Kidney (tissue), 14 donors: Measurements from ENCODE around the gene FNDC11. TPM values are rescaled to one million over a fixed set of nuclear protein-coding genes. Genes with fewer than 3 reads are reported as not detected.
"Not testable (repeated sequence)": the region's sequence is repeated elsewhere in the genome, so short reads cannot be mapped to it uniquely, and the experiment has no call there.

Experiments used
- DNase-seq, 5 donors: peaks; one replicate each; pipeline ENCODE4 v3.0.0-alpha.2; 2013 to 2020
- FAIRE-seq: peaks from 2 replicates; lab custom pipeline; 2012; peaks lifted over from hg19 to GRCh38; lab: Jason Lieb, UNC
- H3K27ac ChIP-seq, 2 donors: one replicate each; pipeline ENCODE4 v1.7.0; 2013; ENCODE audit warnings: low read depth in 2 of 2, low read length in 2 of 2, inconsistent platforms in 1 of 2
- H3K27me3 ChIP-seq: one replicate; pipeline ENCODE4 v1.7.1; 2013; ENCODE audit warnings: low read length, inconsistent platforms; ENCODE audit not compliant: control insufficient read depth, insufficient read depth
- H3K36me3 ChIP-seq, 3 donors: one replicate each; pipeline versions ENCODE4 v1.7.0 to v1.7.1; 2013; ENCODE audit warnings: low read length in 3 of 3, control low read depth in 1 of 3, inconsistent platforms in 1 of 3; ENCODE audit not compliant: insufficient read depth in 3 of 3, control insufficient read depth in 2 of 3
- H3K4me1 ChIP-seq, 3 donors: one replicate each; pipeline versions ENCODE4 v1.7.0 to v1.7.1; 2013; ENCODE audit warnings: low read length in 3 of 3, inconsistent platforms in 1 of 3, low read depth in 1 of 3; ENCODE audit not compliant: control insufficient read depth in 2 of 3, insufficient read depth in 2 of 3
- H3K4me3 ChIP-seq, 3 donors: one replicate each; pipeline versions ENCODE4 v1.7.0 to v1.8.1; 2013; ENCODE audit warnings: low read length in 3 of 3, control low read depth in 1 of 3, inconsistent platforms in 1 of 3
- H3K9ac ChIP-seq, 3 donors: one replicate each; pipeline versions ENCODE4 v1.7.0 to v1.7.1; 2013; ENCODE audit warnings: low read length in 3 of 3, control low read depth in 1 of 3, inconsistent platforms in 1 of 3
- H3K9me3 ChIP-seq, 3 donors: one replicate each; pipeline versions ENCODE4 v1.7.0 to v1.7.1; 2013; ENCODE audit warnings: low read length in 3 of 3, control low read depth in 1 of 3, inconsistent platforms in 1 of 3; ENCODE audit not compliant: control insufficient read depth in 2 of 3, insufficient read depth in 1 of 3
- intact Hi-C: fragments of 100-400 bp; cut with DNase I; formaldehyde crosslinking; loops from one replicate; pipeline ENCODE4 v1.11.1; 2022
- polyA plus RNA-seq: library from polyadenylated mRNA; stranded (reverse); fragments of 350-450 nt; fragmentation: Illumina TruSeq; extraction: RNeasy Lipid Tissue Mini Kit (QIAGEN cat#74804); gene quantifications from one replicate; pipeline ENCODE4 v1.2.3, GENCODE V29; 2014; ENCODE audit warnings: low read depth, low replicate concordance; ENCODE audit not compliant: insufficient read depth
- total RNA-seq: library from RNA; stranded (reverse); fragmentation: NEBNext Ultra II Directional; extraction: Animal tissue kit (Norgen Biotek cat#: 25700); gene quantifications from one replicate; pipeline ENCODE4 v1.2.1, GENCODE V29; 2021
- TF ChIP-seq, protein P1 (sequence below): IDR thresholded peaks from 3 replicates; pipeline ENCODE4 v1.5.1; 2012; ENCODE audit warnings: mild to moderate bottlenecking, moderate library complexity, borderline replicate concordance; ENCODE audit not compliant: insufficient read depth; ENCODE audit errors: extremely low read depth
- donor health status: control.
- donor health status: control.
- donor health status: control.
- donor health status: control.
- donor health status: control.
- donor health status: DM: yes; HTN: yes; CAD: no.
- donor health status: Normal renal cell carcinoma (clear cell type).

The FNDC11 gene
- total and polyA plus RNA-seq, 2 donors from 2014 or later = 0.47 to 1.6 TPM

GRCh38 chr20:63558804-63559484 is 5.0 kb downstream of the FNDC11 start:
- no peak for DNase-seq
- Histone ChIP-seq H3K9ac (no peak overlapping the region), H3K4me3 (no peak overlapping the region), H3K4me1 (no peaks in the 10 kb centered on the region), H3K27ac (no peak overlapping the region), H3K36me3 (peaks cover 0 to 3% (median 0%) of the 10 kb centered on the region in 3 donors), H3K9me3 (no peaks in the 10 kb centered on the region), H3K27me3 (no peaks in the 10 kb centered on the region)
- TF ChIP-seq, protein P1, sequence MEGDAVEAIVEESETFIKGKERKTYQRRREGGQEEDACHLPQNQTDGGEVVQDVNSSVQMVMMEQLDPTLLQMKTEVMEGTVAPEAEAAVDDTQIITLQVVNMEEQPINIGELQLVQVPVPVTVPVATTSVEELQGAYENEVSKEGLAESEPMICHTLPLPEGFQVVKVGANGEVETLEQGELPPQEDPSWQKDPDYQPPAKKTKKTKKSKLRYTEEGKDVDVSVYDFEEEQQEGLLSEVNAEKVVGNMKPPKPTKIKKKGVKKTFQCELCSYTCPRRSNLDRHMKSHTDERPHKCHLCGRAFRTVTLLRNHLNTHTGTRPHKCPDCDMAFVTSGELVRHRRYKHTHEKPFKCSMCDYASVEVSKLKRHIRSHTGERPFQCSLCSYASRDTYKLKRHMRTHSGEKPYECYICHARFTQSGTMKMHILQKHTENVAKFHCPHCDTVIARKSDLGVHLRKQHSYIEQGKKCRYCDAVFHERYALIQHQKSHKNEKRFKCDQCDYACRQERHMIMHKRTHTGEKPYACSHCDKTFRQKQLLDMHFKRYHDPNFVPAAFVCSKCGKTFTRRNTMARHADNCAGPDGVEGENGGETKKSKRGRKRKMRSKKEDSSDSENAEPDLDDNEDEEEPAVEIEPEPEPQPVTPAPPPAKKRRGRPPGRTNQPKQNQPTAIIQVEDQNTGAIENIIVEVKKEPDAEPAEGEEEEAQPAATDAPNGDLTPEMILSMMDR = no peak
- FAIRE-seq = no peak
- intact Hi-C loops = no loop called here

GRCh38 chr20:63559485-63560332 is 5.8 kb downstream of the FNDC11 start:
- H3K9ac ChIP-seq, DNase-seq, H3K36me3 ChIP-seq, FAIRE-seq, intact Hi-C loops, H3K4me3 ChIP-seq, H3K9me3 ChIP-seq, H3K27me3 ChIP-seq, H3K27ac ChIP-seq, H3K4me1 ChIP-seq: not testable (repeated sequence)

DNA sequence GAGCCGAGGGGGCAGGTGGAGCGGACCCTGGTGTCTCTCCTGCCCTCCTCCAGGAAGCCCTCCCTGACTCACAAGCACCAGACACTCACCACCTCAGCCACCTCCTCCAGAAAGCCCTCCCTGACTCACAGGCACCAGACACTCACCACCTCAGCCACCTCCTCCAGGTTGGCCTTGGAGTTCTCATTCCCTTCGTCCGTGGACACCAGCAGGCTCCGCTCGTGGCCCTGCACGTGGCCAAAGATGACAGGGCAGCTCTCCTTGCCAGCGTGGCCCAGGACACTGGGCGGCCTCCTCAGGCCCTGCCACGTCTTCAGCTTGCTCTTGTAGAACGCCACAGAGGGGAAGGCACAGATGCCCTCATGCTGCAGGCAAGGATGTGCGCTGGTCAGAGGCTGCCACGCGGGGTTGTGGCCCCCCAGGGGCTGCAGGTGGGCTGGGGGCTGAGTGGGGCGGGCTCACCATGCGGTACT is 6.4 kb downstream of the FNDC11 start:
- Histone ChIP-seq H3K36me3 (peaks cover 0 to 3% (median 0%) of the 10 kb centered on the region in 3 donors), H3K27me3 (no peaks in the 10 kb centered on the region), H3K9ac (no peak overlapping the region), H3K9me3 (no peaks in the 10 kb centered on the region), H3K4me1 (no peaks in the 10 kb centered on the region), H3K4me3 (no peak overlapping the region), H3K27ac (no peak overlapping the region)
- FAIRE-seq = no peak
- intact Hi-C loops = no loop called here
- DNase-seq = no peak
- TF ChIP-seq, protein P1 = no peak

- no peak for DNase-seq
- Histone ChIP-seq H3K4me1 (no peaks in the 10 kb centered on the region), H3K4me3 (no peak overlapping the region), H3K27ac (no peak overlapping the region), H3K36me3 (peaks cover 0 to 3% (median 0%) of the 10 kb centered on the region in 3 donors), H3K9ac (no peak overlapping the region), H3K9me3 (no peaks in the 10 kb centered on the region), H3K27me3 (no peaks in the 10 kb centered on the region)
- TF ChIP-seq, protein P1 = no peak
- no peak for FAIRE-seq
- intact Hi-C loops = no loop called here
Observed at GRCh38 chr20:63560856-63561609, 7.1 kb downstream of the FNDC11 start.
